CD4-positive, alpha-beta T cell (primary cell): ENCODE data around the gene BNIP2. TPM values are rescaled to one million over a fixed set of nuclear protein-coding genes. Genes with fewer than 3 reads are reported as not detected.
A peak's percentile ranks its signal among the peaks of the same experiment; 100 is the strongest.

ENCODE experiments used
- ATAC-seq: fragments of 200-7000 bp; cut with Tn5 transposase; one replicate; pipeline ENCODE4 v1.10.0; 2022; ENCODE audit warnings: mild to moderate bottlenecking; ENCODE audit not compliant: poor library complexity
- CTCF ChIA-PET: fragments of 350-600 bp; sonication (Branson Sonifier 250); formaldehyde crosslinking; loops from one replicate; lab custom pipeline; 2021; ENCODE audit warnings: antibody characterized with exemption, inconsistent platforms; lab: Charles Lee
- POLR2A ChIA-PET: fragments of 350-600 bp; sonication (Branson Sonifier 250); formaldehyde crosslinking; loops from one replicate; lab custom pipeline; 2021; ENCODE audit warnings: antibody characterized with exemption, inconsistent platforms; lab: Charles Lee
- DNase-seq, 14 experiments: peaks; one replicate each; pipeline ENCODE4 v3.0.0-alpha.2; 2013 to 2020; ENCODE audit warnings: mixed read lengths in 2 of 14
- H3K27ac ChIP-seq, 2 donors: one replicate each; pipeline versions ENCODE4 v1.5.1 to v1.7.0; 2013; ENCODE audit warnings: low read length in 2 of 2, low read depth in 1 of 2, mild to moderate bottlenecking in 1 of 2
- H3K27me3 ChIP-seq, 2 experiments: 1 replicate in 1 of 2; 2 replicates in 1 of 2; pipeline versions ENCODE4 v1.6.1 to v1.7.0; 2013; ENCODE audit warnings: low read length in 2 of 2, control low read depth in 1 of 2, mild to moderate bottlenecking in 1 of 2, moderate library complexity in 1 of 2; ENCODE audit not compliant: insufficient read depth in 2 of 2, control insufficient read depth in 1 of 2
- H3K36me3 ChIP-seq: one replicate; pipeline ENCODE4 v1.6.1; 2013; ENCODE audit warnings: low read length, control low read depth; ENCODE audit not compliant: insufficient read depth
- H3K4me1 ChIP-seq: one replicate; pipeline ENCODE4 v1.6.1; 2013; ENCODE audit warnings: low read length, control low read depth; ENCODE audit not compliant: insufficient read depth
- H3K4me3 ChIP-seq: one replicate; pipeline ENCODE4 v1.5.1; 2013; ENCODE audit warnings: mild to moderate bottlenecking, low read length, moderate library complexity
- H3K9me3 ChIP-seq, 2 experiments: 1 replicate in 1 of 2; 2 replicates in 1 of 2; pipeline versions ENCODE4 v1.6.1 to v1.7.0; 2013; ENCODE audit warnings: low read length in 2 of 2, mild to moderate bottlenecking in 2 of 2, control low read depth in 1 of 2, moderate library complexity in 1 of 2; ENCODE audit not compliant: control insufficient read depth in 1 of 2, insufficient read depth in 1 of 2
- H3K27ac Mint-ChIP-seq: one replicate; pipeline ENCODE4 v1.8.0; 2020; ENCODE audit warnings: mixed read lengths
- H3K27me3 Mint-ChIP-seq: one replicate; pipeline ENCODE4 v1.8.0; 2021; ENCODE audit warnings: mixed read lengths
- H3K36me3 Mint-ChIP-seq: one replicate; pipeline ENCODE4 v1.8.0; 2021; ENCODE audit warnings: low read depth, mixed read lengths
- H3K4me1 Mint-ChIP-seq: one replicate; pipeline ENCODE4 v1.8.0; 2021; ENCODE audit warnings: low read depth, mixed read lengths
- H3K4me3 Mint-ChIP-seq: one replicate; pipeline ENCODE4 v1.8.0; 2020; ENCODE audit warnings: mild to moderate bottlenecking, mixed read lengths
- H3K9me3 Mint-ChIP-seq: one replicate; pipeline ENCODE4 v1.8.0; 2020; ENCODE audit warnings: mixed read lengths
- CTCF ChIP-seq: fragments of 200-600 bp; IDR thresholded peaks from one replicate; pipeline ENCODE4 v1.8.0; 2022; ENCODE audit warnings: antibody characterized with exemption, mild to moderate bottlenecking
- intact Hi-C, 2 experiments: fragments of 100-400 bp; cut with DNase I in 1 of 2; cut with micrococcal nuclease in 1 of 2; formaldehyde crosslinking; loops; one replicate each; pipeline versions ENCODE4 v1.15.1 to v1.9.0; 2023 to 2025; cut with DNase I, micrococcal nuclease
- total RNA-seq, 174 experiments: library from RNA in 2 of 174; stranded (reverse) in 2 of 174; gene quantifications; one replicate each; pipeline ENCODE4 v1.2.3 and lab custom pipeline; 2021 to 2026

The BNIP2 gene
- total RNA-seq, 2 experiments from 2014 or later, result 109 TPM

- intact Hi-C loops, result loop anchor here in 1 of 2 experiments (10.0 kb wide), 1 partner anchor 628 kb away; no protein-coding TSS in a partner anchor
- no peak overlapping the region for H3K27ac Mint-ChIP-seq
- Histone ChIP-seq H3K27me3 (no peaks in the 10 kb centered on the region), H3K36me3 (no peaks in the 10 kb centered on the region), H3K4me1 (no peaks in the 10 kb centered on the region), H3K4me3 (no peak overlapping the region), H3K9me3 (no peaks in the 10 kb centered on the region), H3K27ac (no peak overlapping the region)
- ChIA-PET POLR2A (no interaction called here), CTCF (no interaction called here)
- H3K4me3 Mint-ChIP-seq, result no peak overlapping the region
- H3K9me3 Mint-ChIP-seq, result no peaks in the 10 kb centered on the region
- H3K27me3 Mint-ChIP-seq, result no peaks in the 10 kb centered on the region
- DNase-seq, result no peak
- TF ChIP-seq CTCF, result no peak
- H3K36me3 Mint-ChIP-seq, result no peaks in the 10 kb centered on the region
- no peak for ATAC-seq
- H3K4me1 Mint-ChIP-seq, result peaks cover under 1% of the 10 kb centered on the region
Observed at GRCh38 chr15:59696332-59696731, 7.2 kb upstream of the BNIP2 start.

GRCh38 chr15:59694779-59695178, 5.7 kb upstream of the BNIP2 start:
- no peaks in the 10 kb centered on the region for H3K27me3 ChIP-seq
- H3K36me3 Mint-ChIP-seq, result no peaks in the 10 kb centered on the region
- intact Hi-C loops, result loop anchor here (5.0 to 10.0 kb wide), 3 partner anchors 223 to 783 kb away; partner anchors contain the start of gene ICE2 (in 1 of the 2)
- no peak for ATAC-seq
- H3K4me3 Mint-ChIP-seq, result no peak overlapping the region
- H3K4me1 ChIP-seq, result peaks cover 7% of the 10 kb centered on the region
- POLR2A ChIA-PET, result no interaction called here
- H3K9me3 ChIP-seq, result no peaks in the 10 kb centered on the region
- no peaks in the 10 kb centered on the region for H3K27me3 Mint-ChIP-seq
- H3K9me3 Mint-ChIP-seq, result no peaks in the 10 kb centered on the region
- H3K4me1 Mint-ChIP-seq, result peaks cover 10% of the 10 kb centered on the region
- H3K27ac ChIP-seq, result no peak overlapping the region
- no peaks in the 10 kb centered on the region for H3K36me3 ChIP-seq
- DNase-seq, result no peak
- CTCF ChIA-PET, result no interaction called here
- H3K4me3 ChIP-seq, result no peak overlapping the region
- H3K27ac Mint-ChIP-seq, result no peak overlapping the region
- no peak for TF ChIP-seq CTCF

DNA sequence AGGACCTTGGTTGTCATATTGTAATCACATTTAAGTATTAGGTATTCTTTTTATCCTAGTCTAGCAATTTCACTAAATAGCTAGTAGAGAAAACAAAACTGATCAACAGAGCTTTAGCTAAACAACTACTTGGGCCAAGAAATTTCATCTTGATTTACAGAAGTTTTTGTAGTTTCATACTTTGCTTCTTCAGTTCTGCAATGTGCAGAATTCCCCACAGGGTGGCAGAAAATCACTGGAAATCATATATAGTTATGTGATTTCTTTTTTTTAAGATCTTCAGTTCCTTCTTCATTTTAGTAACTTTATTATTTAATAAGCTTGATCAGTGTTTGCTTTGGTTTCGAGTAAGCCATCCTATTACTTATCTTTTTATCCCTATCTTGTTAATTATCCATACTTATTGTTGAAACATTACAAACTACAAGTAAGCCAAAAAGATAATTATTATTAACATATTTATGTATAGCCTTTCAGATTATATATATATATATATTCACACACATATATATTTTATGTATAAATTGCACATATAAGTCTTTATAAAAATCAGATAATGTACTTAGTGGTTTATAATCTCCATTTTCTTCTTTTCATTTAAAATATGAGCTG, 2.2 kb upstream of the BNIP2 start:
- Histone ChIP-seq H3K27ac (no peak overlapping the region), H3K4me3 (no peak overlapping the region), H3K27me3 (no peaks in the 10 kb centered on the region), H3K9me3 (no peaks in the 10 kb centered on the region), H3K36me3 (peaks cover 4% of the 10 kb centered on the region), H3K4me1 (peaks cover 23% of the 10 kb centered on the region)
- TF ChIP-seq CTCF, result peak; percentile 79
- Mint-ChIP-seq H3K27ac (peak overlapping the region; percentile 99), H3K27me3 (no peaks in the 10 kb centered on the region), H3K9me3 (no peaks in the 10 kb centered on the region), H3K4me3 (peak overlapping the region; percentile 73), H3K4me1 (peaks cover 27% of the 10 kb centered on the region), H3K36me3 (peaks cover 24% of the 10 kb centered on the region)
- DNase-seq (peak in 13 of 14 experiments; percentile 8 to 76 (median 33)), ATAC-seq (no peak)
- intact Hi-C loops, result loop anchor here (1.0 to 10.0 kb wide), 6 partner anchors 112 to 786 kb away; partner anchors contain the start of gene ICE2 (in 1 of the 2)
- POLR2A ChIA-PET, result interaction anchor here (0.9 to 1.6 kb wide), 3 partner anchors 12 to 60 kb away, joined by 3 to 5 read pairs (median 4); partner anchors contain the start of gene GTF2A2
- CTCF ChIA-PET, result interaction anchor here (0.9 to 3.1 kb wide), 6 partner anchors 10 to 635 kb away, joined by 3 to 10 read pairs (median 6); partner anchors contain the start of gene GTF2A2
